PC-9 (cell line): ENCODE data around the gene LMO2. TPM values are rescaled to one million over a fixed set of nuclear protein-coding genes. Genes with fewer than 3 reads are reported as not detected.

Experiments used
- BruUV-seq: library from RNA; stranded (reverse); fragments of 400-500 nt; replicated peaks from 2 replicates; lab custom pipeline; 2021; lab: Mats Ljungman, UMichigan
- CTCF ChIA-PET: fragments of 300-600 bp; sonication (Branson Sonifier 250); formaldehyde crosslinking; loops from one replicate; lab custom pipeline; 2022; ENCODE audit warnings: antibody characterized with exemption; lab: Charles Lee
- POLR2A ChIA-PET: fragments of 300-600 bp; sonication (Branson Sonifier 250); formaldehyde crosslinking; loops from one replicate; lab custom pipeline; 2022; ENCODE audit warnings: antibody characterized with exemption; ENCODE audit not compliant: unreplicated experiment; lab: Charles Lee
- DNase-seq, 2 experiments: peaks; one replicate each; pipeline versions ENCODE4 v3.0.0 to v3.0.0-alpha.2; 2015 to 2022; ENCODE audit warnings: mixed read lengths in 1 of 2
- H2AFZ ChIP-seq: fragments of 200-600 bp; sonication (generic); 2 replicates; pipeline ENCODE4 v1.8.1; 2017; ENCODE audit warnings: antibody characterized with exemption
- H3F3A ChIP-seq: fragments of 200-600 bp; sonication (generic); 2 replicates; pipeline ENCODE4 v1.8.1; 2017; ENCODE audit warnings: antibody characterized with exemption, mild to moderate bottlenecking, low read depth; ENCODE audit not compliant: insufficient read depth
- H3K27ac ChIP-seq: fragments of 200-600 bp; sonication (generic); 2 replicates; pipeline ENCODE4 v1.6.1; 2016; ENCODE audit warnings: mixed run types
- H3K27me3 ChIP-seq: fragments of 200-600 bp; sonication (generic); 2 replicates; pipeline ENCODE4 v1.6.1; 2016; ENCODE audit warnings: low read depth, mixed run types; ENCODE audit not compliant: insufficient read depth
- H3K36me3 ChIP-seq: fragments of 200-600 bp; sonication (generic); 2 replicates; pipeline ENCODE4 v1.6.1; 2016; ENCODE audit warnings: low read depth, mixed run types
- H3K4me1 ChIP-seq: fragments of 200-600 bp; sonication (generic); replicated peaks from 2 replicates; pipeline ENCODE4 v1.6.1; 2016; ENCODE audit warnings: mixed run types; ENCODE audit not compliant: insufficient read depth
- H3K4me2 ChIP-seq: fragments of 200-600 bp; sonication (generic); 2 replicates; pipeline ENCODE4 v1.6.1; 2017; ENCODE audit warnings: mixed run types
- H3K4me3 ChIP-seq: fragments of 200-600 bp; sonication (generic); 2 replicates; pipeline ENCODE4 v1.6.1; 2016; ENCODE audit warnings: mixed run types
- H3K79me2 ChIP-seq: fragments of 200-600 bp; sonication (generic); 2 replicates; pipeline ENCODE4 v1.6.1; 2017; ENCODE audit warnings: low read depth, mixed run types
- H3K9me2 ChIP-seq: fragments of 200-600 bp; sonication (generic); 2 replicates; pipeline ENCODE4 v1.8.1; 2017; ENCODE audit warnings: mild to moderate bottlenecking; ENCODE audit not compliant: insufficient read depth
- H3K9me3 ChIP-seq: fragments of 200-600 bp; sonication (generic); 2 replicates; pipeline ENCODE4 v1.8.1; 2016; ENCODE audit warnings: low read depth; ENCODE audit not compliant: insufficient read depth
- H4K20me1 ChIP-seq: fragments of 200-600 bp; sonication (generic); 2 replicates; pipeline ENCODE4 v1.8.1; 2017; ENCODE audit not compliant: insufficient read depth
- EZH2 ChIP-seq: fragments of 200-600 bp; sonication (generic); IDR thresholded peaks from 2 replicates; pipeline ENCODE4 v1.8.0; 2017; ENCODE audit warnings: antibody characterized with exemption, low read depth
- intact Hi-C: fragments of 100-400 bp; cut with micrococcal nuclease; formaldehyde crosslinking; loops from one replicate; pipeline ENCODE4 v1.10.0; 2022; ENCODE audit not compliant: unreplicated experiment
- total RNA-seq: library from RNA; stranded (reverse); gene quantifications from 2 replicates; pipeline ENCODE4 v1.2.3, GENCODE V29; 2021
- TF ChIP-seq, protein P1 (sequence below): fragments of 200-600 bp; sonication (generic); conservative IDR thresholded peaks from 2 replicates; pipeline ENCODE4 v1.6.1; 2017; ENCODE audit warnings: mixed run types, antibody characterized with exemption, mild to moderate bottlenecking, moderate library complexity

Gene LMO2
- total RNA-seq, 1 experiment from 2014 or later = 0.28 TPM

DNA sequence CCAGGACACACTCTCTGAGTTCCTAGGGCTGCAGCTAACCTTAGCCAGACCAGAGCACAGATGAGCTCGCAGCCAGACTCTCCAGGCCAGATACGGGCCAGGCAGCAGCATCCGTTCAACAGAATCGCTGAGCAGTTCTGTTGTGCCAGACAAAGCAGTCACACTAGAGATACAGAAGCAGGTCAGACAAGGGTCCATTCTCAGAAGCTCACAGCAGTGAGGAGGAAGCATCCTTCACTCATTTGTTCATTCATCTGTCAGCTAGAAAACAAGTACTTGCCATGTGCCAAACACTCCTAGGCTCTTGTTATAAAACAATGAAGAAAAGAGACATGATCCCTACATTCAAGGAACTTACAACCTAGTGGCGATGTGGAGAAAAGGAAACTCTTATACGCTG, 2.6 kb downstream of the LMO2 start:
- Histone ChIP-seq H3K9me3 (no peaks in the 10 kb centered on the region), H3K79me2 (no peaks in the 10 kb centered on the region), H3K4me3 (no peak overlapping the region), H3K9me2 (no peaks in the 10 kb centered on the region), H3K4me1 (no peaks in the 10 kb centered on the region), H4K20me1 (no peaks in the 10 kb centered on the region), H3K27ac (no peak overlapping the region), H3K27me3 (peaks cover 31% of the 10 kb centered on the region), H3K4me2 (no peak overlapping the region), H3F3A (no peaks in the 10 kb centered on the region), H3K36me3 (no peaks in the 10 kb centered on the region), H2AFZ (no peak overlapping the region)
- no peak for TF ChIP-seq EZH2
- TF ChIP-seq, protein P1, sequence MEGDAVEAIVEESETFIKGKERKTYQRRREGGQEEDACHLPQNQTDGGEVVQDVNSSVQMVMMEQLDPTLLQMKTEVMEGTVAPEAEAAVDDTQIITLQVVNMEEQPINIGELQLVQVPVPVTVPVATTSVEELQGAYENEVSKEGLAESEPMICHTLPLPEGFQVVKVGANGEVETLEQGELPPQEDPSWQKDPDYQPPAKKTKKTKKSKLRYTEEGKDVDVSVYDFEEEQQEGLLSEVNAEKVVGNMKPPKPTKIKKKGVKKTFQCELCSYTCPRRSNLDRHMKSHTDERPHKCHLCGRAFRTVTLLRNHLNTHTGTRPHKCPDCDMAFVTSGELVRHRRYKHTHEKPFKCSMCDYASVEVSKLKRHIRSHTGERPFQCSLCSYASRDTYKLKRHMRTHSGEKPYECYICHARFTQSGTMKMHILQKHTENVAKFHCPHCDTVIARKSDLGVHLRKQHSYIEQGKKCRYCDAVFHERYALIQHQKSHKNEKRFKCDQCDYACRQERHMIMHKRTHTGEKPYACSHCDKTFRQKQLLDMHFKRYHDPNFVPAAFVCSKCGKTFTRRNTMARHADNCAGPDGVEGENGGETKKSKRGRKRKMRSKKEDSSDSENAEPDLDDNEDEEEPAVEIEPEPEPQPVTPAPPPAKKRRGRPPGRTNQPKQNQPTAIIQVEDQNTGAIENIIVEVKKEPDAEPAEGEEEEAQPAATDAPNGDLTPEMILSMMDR = no peak
- CTCF ChIA-PET = no interaction called here
- intact Hi-C loops = no loop called here
- POLR2A ChIA-PET = no interaction called here
- BruUV-seq = no TSS peak
- DNase-seq = no peak

DNA sequence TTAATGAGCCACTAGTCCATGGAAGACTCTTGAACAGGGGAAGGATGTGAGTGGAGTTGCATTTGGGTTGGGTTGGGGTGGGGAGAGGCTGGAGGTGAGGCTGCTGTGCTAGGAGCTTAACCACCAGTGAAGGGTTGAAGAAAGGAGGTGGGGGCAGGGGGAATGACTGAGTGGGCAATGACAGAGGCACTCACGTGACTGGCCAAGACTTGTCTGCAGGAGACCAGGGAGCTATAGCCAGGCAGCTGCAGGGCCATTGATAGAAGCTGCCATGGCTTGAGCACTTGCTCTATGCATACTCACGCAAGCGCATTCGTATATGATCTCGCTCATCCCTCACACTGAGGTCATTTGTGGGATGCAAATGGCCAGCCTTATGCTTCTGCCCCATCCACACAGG, 4.0 kb downstream of the LMO2 start:
- CTCF ChIA-PET = no interaction called here
- no peaks in the 10 kb centered on the region for H3K79me2 ChIP-seq
- DNase-seq = no peak
- no peak overlapping the region for H3K4me3 ChIP-seq
- TF ChIP-seq EZH2 = no peak
- TF ChIP-seq, protein P1 = no peak
- no peaks in the 10 kb centered on the region for H3K36me3 ChIP-seq
- no peaks in the 10 kb centered on the region for H3K9me3 ChIP-seq
- H3K4me1 ChIP-seq = no peaks in the 10 kb centered on the region
- H3F3A ChIP-seq = no peaks in the 10 kb centered on the region
- POLR2A ChIA-PET = no interaction called here
- no peak overlapping the region for H2AFZ ChIP-seq
- no peak overlapping the region for H3K4me2 ChIP-seq
- no peaks in the 10 kb centered on the region for H3K9me2 ChIP-seq
- H3K27me3 ChIP-seq = peaks cover 44% of the 10 kb centered on the region
- BruUV-seq = no TSS peak
- intact Hi-C loops = no loop called here
- no peak overlapping the region for H3K27ac ChIP-seq
- no peaks in the 10 kb centered on the region for H4K20me1 ChIP-seq

DNA sequence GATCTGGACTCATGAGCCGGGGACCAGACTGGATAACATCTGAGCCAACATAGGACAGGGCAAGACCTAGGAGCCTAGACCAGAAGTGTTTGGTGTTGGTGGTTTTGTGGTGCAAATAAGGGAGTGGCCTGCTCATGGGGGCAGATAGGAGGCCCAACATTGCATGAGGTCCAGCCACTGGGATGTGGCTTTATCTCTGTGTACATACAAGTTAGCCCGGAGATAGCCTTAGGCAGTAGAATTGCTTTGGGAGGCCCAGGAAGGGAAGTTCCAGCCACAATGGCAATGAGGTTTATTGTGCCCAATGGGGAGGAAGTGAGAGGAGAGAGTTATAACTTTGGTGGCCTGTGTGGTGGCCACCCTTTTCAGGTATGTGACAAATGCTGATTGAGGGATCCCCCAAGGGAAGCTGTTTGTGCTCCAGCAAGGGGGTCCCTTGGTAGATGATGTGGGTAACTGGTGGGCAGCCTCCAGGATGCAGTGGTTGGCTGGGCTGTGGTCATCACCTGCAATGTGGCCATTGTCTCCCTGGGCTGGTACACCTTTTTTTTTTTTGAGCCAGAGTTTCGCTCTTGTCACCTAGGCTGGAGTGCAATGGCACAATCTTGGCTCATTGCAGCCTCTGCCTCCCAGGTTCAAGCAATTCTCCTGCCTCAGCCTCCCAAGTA, 6.4 kb downstream of the LMO2 start:
- no peak overlapping the region for H2AFZ ChIP-seq
- no peak overlapping the region for H3K4me2 ChIP-seq
- ChIA-PET POLR2A (no interaction called here), CTCF (no interaction called here)
- H3F3A ChIP-seq = no peaks in the 10 kb centered on the region
- no peaks in the 10 kb centered on the region for H4K20me1 ChIP-seq
- H3K27ac ChIP-seq = no peak overlapping the region
- no TSS peak for BruUV-seq
- no peaks in the 10 kb centered on the region for H3K36me3 ChIP-seq
- no peak for DNase-seq
- H3K9me3 ChIP-seq = no peaks in the 10 kb centered on the region
- peaks cover 62% of the 10 kb centered on the region for H3K27me3 ChIP-seq
- no peaks in the 10 kb centered on the region for H3K79me2 ChIP-seq
- H3K4me3 ChIP-seq = no peak overlapping the region
- no peaks in the 10 kb centered on the region for H3K4me1 ChIP-seq
- intact Hi-C loops = no loop called here
- TF ChIP-seq EZH2 = no peak
- TF ChIP-seq, protein P1 = no peak
- H3K9me2 ChIP-seq = no peaks in the 10 kb centered on the region
